NCI-H82 (cell line): ENCODE results near the gene NECAB3.
A peak's percentile ranks its signal among the peaks of the same experiment; 100 is the strongest.
"Not testable (repeated sequence)": the region's sequence is repeated elsewhere in the genome, so short reads cannot be mapped to it uniquely, and the experiment has no call there.

Experiments
- DNase-seq: peaks from one replicate; lab custom pipeline; 2025; lab: John Stamatoyannopoulos, UW

NECAB3 gene, protein sequence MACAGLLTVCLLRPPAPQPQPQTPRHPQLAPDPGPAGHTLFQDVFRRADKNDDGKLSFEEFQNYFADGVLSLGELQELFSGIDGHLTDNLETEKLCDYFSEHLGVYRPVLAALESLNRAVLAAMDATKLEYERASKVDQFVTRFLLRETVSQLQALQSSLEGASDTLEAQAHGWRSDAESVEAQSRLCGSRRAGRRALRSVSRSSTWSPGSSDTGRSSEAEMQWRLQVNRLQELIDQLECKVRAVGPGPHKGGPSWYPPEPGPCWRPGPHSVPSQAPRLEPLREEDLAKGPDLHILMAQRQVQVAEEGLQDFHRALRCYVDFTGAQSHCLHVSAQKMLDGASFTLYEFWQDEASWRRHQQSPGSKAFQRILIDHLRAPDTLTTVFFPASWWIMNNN

DNA sequence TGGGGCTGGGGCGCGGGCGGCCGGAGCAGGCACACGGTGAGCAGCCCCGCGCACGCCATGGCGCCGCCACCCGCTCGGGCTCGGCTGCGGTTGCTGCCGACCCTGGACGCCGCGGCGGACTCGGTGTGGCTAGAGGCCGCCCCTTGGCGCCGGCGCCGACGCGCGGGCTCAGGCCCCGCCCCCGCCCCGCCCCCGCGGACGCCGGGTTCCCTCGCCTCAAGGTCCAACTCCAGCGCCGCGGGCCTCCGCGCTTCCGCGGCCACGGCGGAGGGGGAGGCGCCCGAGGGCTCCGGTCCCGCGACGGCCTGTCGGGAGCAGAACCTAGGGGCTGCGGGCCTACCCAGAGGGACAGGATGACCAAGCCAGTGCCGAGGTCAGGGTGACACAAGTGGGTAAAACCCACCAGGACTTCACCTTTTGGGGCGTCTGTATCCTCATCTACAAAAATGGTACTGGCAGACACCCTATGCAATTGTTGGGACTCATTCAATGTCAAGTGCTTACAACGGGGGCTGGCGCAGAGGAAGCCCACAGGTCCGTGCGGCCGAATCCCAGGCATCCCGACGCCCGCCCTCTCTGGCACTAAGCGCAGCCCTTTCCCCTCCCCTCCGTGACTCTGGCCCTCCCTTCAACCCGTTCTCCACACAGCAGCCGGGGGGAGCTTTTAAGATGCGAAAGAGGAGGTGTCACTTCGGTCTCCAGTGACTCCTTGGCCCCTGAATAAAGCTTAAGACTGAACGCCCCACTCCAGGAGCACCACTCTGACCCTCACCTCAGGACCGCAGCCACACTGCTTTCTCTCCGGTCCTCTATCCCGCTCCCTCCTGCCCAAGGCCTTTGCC is at the start of gene NECAB3:
TSS of gene NECAB3 (minus strand) at position 135 of the 842 bp plus-strand sequence. CDS start at position 59, 76 bp downstream.
- peak; percentile 84 for DNase-seq

DNA sequence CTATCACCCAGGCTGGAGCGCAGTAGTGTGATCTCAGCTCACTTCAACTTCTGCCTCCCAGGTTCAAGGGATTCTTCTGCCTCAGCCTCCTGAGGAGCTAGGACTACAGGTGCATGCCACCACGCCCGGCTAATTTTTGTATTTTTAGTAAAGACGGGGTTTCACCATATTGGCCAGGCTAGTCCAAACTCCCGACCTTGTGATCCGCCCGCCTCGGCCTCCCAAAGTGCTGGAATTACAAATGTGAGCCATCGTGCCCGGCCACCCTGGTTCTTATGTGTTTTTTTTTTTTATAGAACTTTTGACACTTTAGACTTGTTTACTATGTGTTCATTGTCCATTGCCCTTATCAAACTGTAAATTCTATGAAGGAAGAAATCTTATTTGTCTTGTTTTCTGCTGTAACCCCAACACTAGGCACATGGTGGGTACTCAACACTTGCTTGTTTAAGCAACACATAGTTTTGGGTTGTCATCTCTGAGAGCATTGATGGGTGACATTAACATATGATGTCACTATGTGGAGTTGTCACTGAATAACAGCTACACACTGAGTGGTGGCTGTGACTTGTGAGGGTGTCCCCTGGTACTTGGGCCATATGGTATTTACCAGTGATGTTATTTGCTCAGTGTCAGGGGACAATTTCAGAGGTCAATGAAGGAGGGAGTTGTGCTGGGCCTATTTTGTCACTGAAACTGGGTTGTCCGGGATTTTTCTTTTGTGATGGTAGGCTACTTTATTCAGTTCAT is 47.3 kb upstream of the NECAB3 start:
- DNase-seq: no peak

DNA sequence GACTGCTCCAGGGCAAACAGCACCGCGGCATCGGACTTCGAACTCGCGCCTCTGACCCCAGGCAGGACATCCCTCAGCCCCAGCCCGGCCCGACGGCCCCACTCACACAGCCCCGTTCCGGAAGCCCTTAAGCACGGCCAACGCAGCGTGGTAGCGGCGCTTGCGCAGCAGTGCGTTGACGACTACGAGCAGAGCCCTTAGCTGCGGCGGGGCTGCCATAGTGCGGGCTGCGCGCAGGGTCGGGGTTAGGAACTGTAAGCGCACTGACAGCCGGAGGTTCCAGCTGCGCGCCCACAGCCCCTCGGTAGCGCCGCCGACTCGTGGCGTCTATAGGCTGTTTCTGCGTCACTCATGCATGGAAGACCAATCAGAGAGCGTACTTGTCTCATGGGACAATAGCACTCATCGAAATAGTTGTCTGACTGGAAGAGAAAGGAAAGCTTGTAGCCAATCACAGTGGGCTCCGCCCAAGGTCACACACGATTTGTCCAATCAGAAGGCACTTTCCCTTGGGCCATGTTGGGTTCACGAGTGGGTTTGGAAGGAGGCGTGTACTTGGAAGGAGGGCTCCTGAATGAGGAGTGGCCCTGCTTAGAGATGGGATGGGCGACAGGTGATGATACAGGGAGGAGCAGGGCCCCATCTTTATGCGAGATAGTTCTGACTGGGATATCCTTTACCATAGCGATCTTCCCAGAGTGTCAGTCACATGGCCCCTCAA is 45.9 kb upstream of the NECAB3 start, which contains the start of gene PXMP4:
TSS of gene PXMP4 (minus strand) at position 322 of the 721 bp plus-strand sequence. CDS start at position 219, 103 bp downstream.
- DNase-seq: peak; percentile 93

DNA sequence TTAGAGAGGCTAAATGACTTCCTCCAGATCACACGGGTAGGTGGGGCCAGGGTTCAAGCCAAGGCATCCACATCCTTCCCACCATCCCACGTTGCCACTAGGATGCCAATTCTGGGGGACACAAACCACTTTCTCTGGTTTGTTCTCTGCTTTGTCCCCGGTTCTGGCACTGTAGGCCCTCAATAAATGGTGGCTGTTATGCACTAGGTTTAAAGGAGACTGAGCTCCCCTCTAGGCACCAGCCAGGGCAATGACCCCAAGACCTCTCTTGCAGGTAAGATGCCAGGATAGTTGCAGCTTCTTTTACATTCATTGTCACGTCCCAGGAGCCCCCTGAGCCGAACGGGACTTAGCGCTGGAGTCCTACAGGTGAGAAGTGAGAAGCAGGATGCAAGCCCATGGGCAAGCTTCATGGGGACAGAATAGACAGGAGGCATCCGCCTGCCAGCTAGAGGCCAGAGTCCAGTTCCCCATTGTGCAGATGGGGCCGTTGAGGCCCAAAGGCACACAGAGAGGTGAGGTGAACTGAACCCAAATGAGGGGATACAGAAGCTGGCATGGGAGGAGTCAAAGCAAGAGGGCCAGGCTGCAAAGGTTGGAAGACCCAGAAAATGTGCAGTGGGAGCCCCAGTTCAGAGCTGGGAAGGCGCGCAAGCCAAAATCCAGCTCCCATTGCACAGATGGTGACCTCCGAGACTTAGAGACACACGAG is 45.2 kb upstream of the NECAB3 start:
- no peak for DNase-seq

DNA sequence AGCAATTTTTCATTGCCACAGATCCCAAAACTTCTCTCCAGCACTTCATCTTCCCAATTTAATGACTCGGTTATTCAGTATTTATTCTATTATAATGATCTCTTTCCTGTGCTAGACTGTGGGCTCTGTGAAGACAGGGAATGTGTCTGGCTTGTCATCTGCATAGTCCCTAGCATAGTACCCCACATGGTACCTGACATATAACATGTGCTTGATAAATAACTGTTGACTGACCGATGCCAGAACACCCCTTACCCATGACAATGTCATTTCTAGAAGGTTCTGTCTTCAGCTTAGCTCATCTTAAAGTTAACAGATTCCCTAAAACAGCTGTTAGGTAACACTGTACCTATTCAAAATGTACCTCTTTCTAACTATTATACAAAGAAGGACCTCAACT is 42.3 kb upstream of the NECAB3 start:
- DNase-seq: no peak

DNA sequence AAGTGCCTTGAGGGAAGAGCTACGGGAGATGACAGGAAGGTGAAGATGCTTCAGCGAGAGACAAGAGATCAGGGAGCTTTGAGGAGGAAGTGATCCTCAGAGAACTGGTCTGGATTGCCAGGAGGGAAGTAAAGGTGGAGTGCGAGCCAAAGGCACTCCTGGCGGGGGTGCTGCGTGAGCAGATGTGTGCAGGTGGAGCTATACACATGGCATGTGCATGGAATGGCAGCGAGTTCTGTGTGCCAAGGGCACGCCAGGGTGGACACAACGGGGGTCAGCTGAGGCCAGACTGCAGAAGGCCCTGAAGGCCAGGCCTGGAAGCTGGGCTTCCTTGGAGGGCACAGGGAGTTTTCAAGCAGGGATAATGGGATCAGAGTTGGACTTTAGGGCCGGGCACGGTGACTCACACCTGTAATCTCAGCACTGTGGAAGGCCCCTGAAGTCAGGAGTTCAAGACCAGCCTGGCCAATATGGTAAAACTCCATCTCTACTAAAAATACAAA is 39.7 kb upstream of the NECAB3 start:
- no peak for DNase-seq

DNA sequence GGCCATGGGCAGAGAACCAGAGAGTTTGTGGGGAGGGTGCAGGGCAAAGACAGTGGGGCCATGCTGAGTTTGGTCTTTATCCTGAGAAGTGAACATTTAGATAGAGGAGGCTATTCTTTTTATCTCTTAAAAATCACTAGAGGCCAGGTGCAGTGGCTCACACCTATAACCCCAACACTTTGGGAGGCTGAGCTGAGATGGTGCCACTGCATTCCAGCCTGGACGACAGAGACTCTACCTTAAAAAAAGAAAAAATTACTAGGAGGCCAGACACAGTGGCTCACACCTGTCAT is 37.2 kb upstream of the NECAB3 start:
- no peak for DNase-seq

DNA sequence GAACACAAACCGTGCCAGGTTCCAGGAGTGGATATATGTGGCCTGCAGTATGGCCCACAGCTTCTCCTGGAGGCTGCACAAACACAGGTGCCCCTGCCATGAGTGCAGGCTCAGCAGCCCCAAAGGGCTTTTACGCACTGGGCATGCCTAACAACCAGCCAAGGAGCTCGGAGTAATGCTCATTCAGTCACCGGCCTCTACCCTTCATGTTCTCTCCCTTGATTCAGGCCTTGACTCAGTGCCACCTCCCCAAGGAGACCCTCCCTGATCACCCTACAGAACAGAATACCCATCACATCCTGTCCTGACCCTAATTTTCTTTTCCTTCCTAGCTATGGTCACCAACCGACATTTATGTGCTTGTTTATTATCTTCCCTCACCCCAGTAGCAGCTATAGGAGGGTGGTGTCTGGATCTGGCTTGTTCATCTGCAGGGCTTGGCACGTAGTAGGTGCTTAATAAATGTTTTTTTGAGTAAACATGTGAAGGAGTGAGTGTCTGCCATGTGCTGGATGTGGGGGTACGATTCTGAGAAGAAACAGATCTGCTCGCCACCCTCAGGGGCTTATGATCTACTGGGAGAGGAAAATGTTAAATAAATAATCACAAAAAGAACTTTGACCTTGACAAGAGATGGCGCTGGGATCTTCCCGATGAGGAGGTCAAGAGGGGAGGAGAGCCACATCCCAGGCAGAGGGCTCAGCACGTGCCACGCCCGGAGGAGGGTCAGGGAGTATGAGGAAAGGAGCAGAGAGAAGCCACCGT is 36.6 kb upstream of the NECAB3 start:
- no peak for DNase-seq

DNA sequence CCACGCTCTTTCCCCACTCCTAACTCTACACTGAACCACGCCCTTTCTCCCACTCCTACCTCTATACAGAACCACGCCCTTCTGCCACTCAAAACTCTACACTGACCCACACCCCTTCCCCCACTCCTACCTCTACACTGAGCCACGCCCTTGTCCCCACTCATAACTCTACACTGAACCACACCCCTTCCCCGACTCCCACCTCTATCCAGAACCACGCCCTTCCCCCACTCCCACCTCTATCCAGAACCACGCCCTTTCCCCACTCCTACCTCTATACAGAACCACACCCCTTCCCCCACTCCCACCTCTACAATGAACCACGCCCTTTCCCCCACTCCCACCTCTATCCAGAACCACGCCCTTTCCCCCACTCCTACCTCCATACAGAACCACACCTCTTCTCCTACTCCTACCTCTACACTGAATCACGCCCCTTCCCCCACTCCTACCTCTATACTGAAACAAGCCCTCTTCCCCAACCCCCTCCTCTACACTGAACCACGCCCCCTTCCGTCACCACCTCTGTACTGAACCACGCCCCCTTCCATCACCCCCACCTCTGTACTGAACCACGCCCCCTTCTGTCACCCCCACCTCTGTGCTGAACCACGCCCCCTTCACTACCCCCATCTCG is 35.8 kb upstream of the NECAB3 start:
- no peak for DNase-seq

DNA sequence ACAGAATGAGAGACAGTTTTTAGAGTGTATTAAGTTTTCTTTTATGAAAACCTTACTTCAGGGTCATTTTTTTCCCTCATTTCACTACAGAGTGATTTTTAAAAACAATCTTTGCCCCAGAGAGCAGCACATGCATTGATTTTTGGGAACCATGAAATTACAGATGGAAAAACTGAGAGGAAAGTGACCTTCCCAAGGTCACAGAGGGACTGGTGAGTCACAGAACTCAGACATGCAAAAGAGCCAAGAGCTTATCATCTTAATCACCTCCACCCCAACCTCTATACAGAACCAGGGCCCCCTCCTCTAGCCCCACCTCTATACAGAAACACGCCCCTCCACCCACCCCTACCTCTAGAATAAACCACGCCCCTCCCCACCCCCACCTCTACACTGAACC is 35.2 kb upstream of the NECAB3 start:
- peak; percentile 43 for DNase-seq

DNA sequence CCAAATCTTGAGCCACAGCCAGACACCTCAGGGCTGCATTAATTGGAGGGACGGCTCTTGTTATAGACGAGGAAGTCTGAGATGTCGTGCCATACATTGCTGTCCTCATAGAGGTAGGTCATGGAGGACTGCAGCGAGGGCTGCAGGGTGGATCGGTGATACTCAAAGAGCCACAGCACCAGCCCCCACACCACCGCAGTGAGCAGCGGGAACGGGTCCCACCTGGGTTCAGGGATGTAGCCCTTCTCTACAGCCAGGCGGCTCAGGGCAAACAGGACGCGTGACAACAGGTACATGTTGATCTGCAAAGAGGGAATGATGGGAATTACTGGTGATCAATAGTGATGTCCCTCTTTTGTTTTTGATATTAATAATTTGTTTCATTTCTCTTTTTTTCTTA is 33.4 kb upstream of the NECAB3 start:
- DNase-seq: no peak

DNA sequence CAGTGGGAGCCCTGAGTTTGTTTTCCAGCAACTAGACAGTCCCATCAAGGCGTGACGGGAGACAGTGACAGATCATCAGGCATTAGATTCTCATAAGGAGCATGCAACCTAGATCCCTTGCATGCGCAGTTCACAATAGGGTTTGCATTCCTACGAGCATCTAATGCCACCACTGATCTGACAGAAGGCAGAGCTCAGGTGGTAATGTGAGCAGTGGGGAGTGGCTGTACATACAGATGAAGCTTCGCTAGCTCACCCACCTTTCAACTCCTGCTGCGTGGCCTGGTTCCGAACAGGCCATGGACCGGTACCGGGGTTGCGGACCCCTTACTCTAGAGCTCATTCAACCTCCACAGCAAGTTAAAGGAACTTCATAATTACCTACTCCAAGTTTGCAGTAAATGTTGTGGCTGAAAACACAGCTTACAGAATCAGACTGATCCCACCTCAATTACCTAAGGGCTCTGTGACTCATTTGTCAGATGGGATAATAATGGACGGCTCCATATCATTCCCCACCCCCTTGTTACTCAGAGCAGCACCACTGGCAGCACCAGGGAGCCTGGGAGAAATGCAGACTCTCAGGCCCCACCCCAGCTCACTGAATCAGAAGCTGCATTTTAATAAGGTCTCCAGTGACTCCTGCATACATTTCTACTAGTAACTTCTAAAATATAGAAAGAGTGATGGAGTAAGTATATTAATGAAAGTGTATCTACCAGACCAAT is 30.1 kb upstream of the NECAB3 start:
- DNase-seq: no peak

DNA sequence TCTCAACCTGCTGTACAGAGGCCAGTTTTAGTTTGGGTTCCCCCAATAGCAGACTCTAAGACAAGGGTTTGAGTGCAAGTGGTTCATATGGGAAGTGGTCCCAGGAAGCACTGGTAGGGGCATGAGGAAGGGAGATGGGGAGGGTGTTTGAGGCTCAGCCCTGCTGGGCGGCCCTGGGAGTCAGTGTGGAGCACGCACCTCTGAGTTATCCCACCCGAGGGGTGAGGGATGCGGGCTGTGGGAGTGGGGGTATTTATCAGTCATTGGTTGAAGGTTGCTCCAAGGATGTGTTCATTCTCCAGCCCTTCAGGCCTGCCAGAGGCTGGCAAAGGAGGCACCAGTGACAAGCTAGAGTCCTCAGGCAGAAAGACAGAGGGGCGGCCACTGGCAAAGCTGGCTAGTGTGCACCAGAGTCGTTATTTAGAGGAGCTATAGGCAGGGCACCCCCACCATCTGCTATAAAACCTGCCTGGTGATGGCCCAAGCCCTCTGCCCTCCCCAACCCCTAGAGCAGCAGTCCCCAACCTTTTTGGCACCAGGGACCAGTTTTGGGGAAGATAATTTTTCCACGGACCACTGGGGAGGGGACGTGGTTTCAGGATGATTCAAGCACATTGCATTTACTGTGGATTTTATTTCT is 29.4 kb upstream of the NECAB3 start:
- DNase-seq: no peak

DNA sequence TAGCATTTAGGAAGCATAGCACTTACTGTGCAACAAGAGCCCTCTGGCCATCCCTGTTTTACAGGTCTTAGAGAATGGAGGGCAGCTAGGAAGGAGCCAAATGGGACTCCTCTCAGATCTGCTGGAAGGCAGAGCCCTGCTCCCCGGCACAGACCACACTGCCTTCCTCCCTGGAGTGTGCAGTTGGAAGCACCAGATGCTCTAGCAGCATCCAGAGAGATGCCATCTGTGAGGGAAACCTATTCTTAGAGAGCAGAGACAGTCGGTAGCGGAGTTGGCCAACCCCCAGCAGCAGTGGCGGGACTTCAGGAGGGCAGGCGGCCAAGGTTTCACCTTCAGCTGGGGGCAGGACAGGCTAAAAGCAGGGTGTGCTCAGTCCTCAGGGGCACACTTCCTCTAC is 28.6 kb upstream of the NECAB3 start:
- DNase-seq: peak; percentile 88

DNA sequence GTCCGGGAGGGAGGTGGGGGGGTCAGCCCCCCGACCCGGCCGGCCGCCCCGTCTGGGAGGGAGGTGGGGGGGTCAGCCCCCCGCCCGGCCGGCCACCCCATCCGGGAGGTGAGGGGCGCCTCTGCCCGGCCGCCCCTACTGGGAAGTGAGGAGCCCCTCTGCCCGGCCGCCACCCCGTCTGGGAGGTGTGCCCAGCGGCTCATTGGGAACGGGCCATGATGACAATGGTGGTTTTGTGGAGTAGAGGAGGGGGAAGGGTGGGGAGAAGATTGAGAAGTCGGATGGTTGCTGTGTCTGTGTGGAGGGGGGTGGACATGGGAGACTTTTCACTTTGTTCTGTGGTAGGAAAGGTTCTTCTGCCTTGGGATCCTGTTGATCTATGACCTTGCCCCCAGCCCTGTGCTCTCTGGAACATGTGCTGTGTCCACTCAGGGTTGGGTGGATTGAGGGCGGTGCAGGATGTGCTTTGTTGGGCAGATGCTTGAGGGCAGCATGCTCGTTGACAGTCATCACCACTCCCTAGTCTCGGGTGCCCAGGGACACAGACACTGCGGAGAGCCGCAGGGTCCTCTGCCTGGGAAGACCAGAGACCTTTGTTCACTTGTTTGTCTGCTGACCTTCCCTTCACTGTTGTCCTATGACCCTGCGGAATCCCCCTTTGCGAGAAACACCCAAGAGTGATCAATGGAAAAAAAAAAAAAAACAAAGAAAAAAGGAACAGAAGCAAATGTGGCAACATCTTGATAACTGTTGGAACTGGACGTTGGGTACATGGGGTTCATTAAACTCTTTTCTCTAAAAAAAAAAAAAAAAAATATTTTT is 27.6 kb upstream of the NECAB3 start:
- no peak for DNase-seq

DNA sequence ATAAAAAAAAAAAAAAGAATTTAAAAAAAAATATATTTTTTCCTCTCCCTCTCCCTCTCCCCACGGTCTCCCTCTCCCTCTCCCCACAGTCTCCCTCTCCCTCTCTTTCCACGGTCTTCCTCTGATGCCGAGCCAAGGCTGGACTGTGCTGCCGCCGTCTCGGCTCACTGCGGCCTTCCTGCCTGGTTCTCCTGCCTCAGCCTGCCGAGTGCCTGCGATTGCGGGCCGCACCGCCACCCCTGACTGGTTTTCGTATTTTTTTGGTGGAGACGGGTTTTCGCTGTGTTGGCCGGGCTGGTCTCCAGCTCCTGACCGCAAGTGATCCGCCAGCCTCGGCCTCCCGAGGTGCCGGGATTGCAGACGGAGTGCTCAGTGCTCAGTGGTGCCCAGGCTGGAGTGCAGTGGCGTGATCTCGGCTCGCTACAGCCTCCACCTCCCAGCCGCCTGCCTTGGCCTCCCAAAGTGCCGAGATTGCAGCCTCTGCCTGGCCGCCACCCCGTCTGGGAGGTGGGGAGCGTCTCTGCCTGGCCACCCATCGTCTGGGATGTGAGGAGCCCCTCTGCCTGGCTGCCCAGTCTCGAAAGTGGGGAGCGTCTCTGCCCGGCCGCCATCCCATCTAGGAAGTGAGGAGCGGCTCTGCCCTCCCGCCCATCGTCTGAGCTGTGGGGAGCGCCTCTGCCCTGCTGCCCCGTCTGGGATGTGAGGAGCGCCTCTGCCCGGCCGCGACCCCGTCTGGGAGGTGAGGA is 26.6 kb upstream of the NECAB3 start:
- not testable (repeated sequence) for DNase-seq

DNA sequence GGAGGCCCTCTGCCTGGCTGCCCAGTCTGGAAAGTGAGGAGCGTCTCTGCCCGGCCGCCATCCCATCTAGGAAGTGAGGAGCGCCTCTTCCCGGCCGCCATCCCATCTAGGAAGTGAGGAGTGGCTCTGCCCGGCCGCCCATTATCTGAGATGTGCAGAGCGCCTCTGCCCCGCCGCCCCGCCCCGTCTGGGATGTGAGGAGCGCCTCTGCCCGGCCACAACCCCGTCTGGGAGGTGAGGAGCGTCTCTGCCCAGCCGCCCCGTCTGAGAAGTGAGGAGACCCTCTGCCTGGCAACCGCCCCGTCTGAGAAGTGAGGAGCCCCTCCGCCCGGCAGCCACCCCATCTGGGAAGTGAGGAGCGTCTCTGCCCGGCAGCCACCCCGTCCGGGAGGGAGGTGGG is 24.7 kb upstream of the NECAB3 start:
- not testable (repeated sequence) for DNase-seq
